ENCODE results near the gene ADK.

ADK gene

DNA sequence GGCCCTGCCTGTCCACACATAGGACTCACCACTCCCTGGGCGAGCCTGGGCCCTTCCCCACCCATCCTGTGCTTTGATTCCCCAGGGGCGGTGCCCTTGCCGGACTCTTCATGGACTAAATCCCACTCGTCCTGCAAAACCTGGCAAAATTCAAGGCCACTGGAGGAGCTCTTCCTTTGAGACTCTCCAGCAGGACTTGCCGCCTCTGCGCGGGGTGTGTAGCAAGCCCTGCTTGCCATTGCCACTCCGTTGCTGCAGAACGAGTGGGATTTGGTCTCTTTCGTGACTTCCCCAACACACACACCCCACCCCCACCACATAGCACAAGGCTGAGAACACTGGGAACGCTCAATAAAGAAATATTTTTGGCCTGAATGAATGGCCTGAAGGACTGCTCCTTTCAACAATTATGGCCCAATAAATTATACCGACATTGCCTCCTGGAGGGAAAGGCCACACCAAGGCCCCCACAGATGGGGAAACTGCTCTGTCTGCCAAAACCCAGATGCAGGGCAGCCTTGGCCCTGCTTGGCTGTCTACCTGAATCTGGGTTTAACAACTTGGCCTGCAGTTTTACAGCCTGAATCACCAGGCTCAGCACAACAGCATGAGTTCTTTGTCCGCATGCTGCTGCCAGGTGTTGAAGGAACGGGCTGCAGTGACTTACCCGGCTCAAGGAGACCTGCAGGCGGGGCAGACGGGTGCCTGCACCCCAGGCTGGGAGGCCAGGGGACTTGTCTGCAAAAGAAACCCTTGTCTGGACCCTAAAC lies 602.6 kb downstream of the ADK start:
- DNase-seq, result no peak

DNA sequence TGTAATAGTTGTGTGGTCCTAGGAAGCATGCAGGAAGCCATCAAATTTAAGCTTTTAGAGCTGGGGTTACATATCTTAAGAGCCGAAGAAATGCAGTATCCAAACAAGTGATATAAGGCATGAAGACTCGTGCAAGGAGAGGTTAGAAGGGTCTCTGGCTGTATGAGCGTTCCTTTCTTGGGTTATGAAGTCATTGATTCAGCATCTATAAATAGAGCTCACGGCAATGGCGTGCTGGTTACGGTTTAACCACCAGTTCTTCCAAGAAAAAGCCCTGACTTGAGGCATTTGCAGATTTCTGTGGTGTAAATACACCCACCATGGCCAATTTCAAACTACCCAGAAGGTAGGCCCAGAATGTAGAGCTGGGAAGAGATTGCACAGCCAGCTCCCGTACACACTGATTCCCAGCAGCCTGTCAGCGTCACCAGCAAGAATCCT lies 603.4 kb downstream of the ADK start:
- no peak for DNase-seq

GRCh38 chr10:74755273-74755672 lies 604.3 kb downstream of the ADK start:
- no peak for DNase-seq
